Measurements from ENCODE around the gene SLC26A3. TPM values are rescaled to one million over a fixed set of nuclear protein-coding genes. Genes with fewer than 3 reads are reported as not detected.

SLC26A3 gene
- total RNA-seq, 1 experiment from 2014 or later: not detected

DNA sequence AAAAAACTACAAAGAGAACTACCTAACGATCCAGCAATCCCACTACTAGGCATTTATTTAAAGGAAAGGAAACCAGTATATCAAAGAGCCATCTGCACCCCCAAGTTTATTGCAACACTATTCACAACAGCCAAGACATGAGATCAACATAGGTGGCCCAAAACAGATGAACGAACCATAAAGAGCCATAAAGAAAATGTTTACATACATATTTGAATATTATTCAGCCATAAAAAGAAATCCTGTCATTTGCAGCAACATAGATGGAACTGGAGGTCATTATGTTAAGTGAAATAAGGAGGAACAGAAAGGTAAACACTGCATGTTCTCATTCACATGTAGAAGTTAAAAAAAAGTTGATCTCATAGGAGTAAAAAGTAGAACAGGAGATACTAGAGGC, 15.6 kb upstream of the SLC26A3 start:
- Histone ChIP-seq H3K9me3 (ENCODE audit: control insufficient read depth, low read depth, low read length) (no peaks in the 10 kb centered on the region), H2AK5ac (ENCODE audit: insufficient read length, low read length) (no peak overlapping the region), H2BK5ac (ENCODE audit: insufficient read length, low read length) (no peak overlapping the region), H3K14ac (ENCODE audit: insufficient read depth, low read length) (no peak overlapping the region), H3K18ac (ENCODE audit: insufficient read length, low read depth, low read length) (no peak overlapping the region), H2AFZ (ENCODE audit: low read length) (no peak overlapping the region), H4K5ac (ENCODE audit: insufficient read length, low read depth, low read length) (no peak overlapping the region), H2BK120ac (ENCODE audit: low read depth, low read length, poor library complexity, severe bottlenecking) (no peak overlapping the region), H3K4me2 (ENCODE audit: insufficient read depth, insufficient read length, low read length) (no peak overlapping the region), H2BK12ac (ENCODE audit: insufficient read length, low read depth, low read length) (no peak overlapping the region), H3K79me1 (ENCODE audit: insufficient read depth, low read depth, low read length, poor library complexity, severe bottlenecking) (no peaks in the 10 kb centered on the region), H4K91ac (ENCODE audit: insufficient read length, low read depth, low read length) (no peak overlapping the region), H2BK15ac (ENCODE audit: low read depth, low read length) (no peak overlapping the region), H4K20me1 (ENCODE audit: control insufficient read depth, insufficient read depth, insufficient read length) (no peaks in the 10 kb centered on the region), H3K23ac (ENCODE audit: insufficient read length, low read depth, low read length) (no peak overlapping the region), H3K9ac (ENCODE audit: extremely low read depth, insufficient read length, low read length) (no peak overlapping the region), H2BK20ac (ENCODE audit: low read depth, low read length, poor library complexity, severe bottlenecking) (no peak overlapping the region), H3K23me2 (ENCODE audit: insufficient read length, low read depth, low read length, poor library complexity, severe bottlenecking) (no peaks in the 10 kb centered on the region), H3K4me1 (ENCODE audit: insufficient read depth, low read length) (no peaks in the 10 kb centered on the region), H3K4ac (ENCODE audit: low read depth, low read length) (no peak overlapping the region), H3K27me3 (ENCODE audit: insufficient read depth, low read length) (no peaks in the 10 kb centered on the region), H3K27ac (ENCODE audit: insufficient read length, low read depth, low read length) (no peak overlapping the region), H3K79me2 (ENCODE audit: insufficient read depth, low read length) (no peaks in the 10 kb centered on the region), H3T11ph (ENCODE audit: low read length) (no peak overlapping the region), H4K8ac (replicated peaks; ENCODE audit: insufficient read length, low read depth, low read length) (no peak overlapping the region), H3K56ac (ENCODE audit: insufficient read length, low read depth, low read length) (no peak overlapping the region)
- H3K4me3 Mint-ChIP-seq: no peak overlapping the region
- H3K27ac Mint-ChIP-seq: no peak overlapping the region
- no peak for DNase-seq
- H3K27me3 Mint-ChIP-seq (ENCODE audit: low read depth): no peaks in the 10 kb centered on the region; the same call in 1 of the 2 replicates
- no peaks in the 10 kb centered on the region for H3K36me3 Mint-ChIP-seq (ENCODE audit: insufficient read depth in 1 of 3, low read depth in 3 of 3)
- H3K4me1 Mint-ChIP-seq: no peaks in the 10 kb centered on the region
- TF ChIP-seq, protein P1, sequence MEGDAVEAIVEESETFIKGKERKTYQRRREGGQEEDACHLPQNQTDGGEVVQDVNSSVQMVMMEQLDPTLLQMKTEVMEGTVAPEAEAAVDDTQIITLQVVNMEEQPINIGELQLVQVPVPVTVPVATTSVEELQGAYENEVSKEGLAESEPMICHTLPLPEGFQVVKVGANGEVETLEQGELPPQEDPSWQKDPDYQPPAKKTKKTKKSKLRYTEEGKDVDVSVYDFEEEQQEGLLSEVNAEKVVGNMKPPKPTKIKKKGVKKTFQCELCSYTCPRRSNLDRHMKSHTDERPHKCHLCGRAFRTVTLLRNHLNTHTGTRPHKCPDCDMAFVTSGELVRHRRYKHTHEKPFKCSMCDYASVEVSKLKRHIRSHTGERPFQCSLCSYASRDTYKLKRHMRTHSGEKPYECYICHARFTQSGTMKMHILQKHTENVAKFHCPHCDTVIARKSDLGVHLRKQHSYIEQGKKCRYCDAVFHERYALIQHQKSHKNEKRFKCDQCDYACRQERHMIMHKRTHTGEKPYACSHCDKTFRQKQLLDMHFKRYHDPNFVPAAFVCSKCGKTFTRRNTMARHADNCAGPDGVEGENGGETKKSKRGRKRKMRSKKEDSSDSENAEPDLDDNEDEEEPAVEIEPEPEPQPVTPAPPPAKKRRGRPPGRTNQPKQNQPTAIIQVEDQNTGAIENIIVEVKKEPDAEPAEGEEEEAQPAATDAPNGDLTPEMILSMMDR (conservative IDR thresholded peaks at IDR 0.05): no peak
- no CpG with 5 or more reads among the region's 2 CpGs for WGBS (ENCODE audit: extremely low coverage, insufficient read length, low lambda C conversion rate)
- H3K9me3 Mint-ChIP-seq: no peaks in the 10 kb centered on the region

Measured in H9 (cell line).